SK-N-SH treated with all-trans-retinoic acid at 6 μM for 48 hours (cell line): ENCODE results near the gene RMND5B.

ENCODE experiments used
- ATAC-seq: fragments of 200-7000 bp; cut with Tn5 transposase; 3 replicates; pipeline ENCODE4 v1.9.1; 2020; ENCODE audit warnings: mild to moderate bottlenecking, moderate library complexity
- ARNTL ChIP-seq: fragments of 450-650 bp; formaldehyde crosslinking; IDR thresholded peaks from 2 replicates; pipeline ENCODE4 v1.5.0; 2020; ENCODE audit warnings: low read depth, mild to moderate bottlenecking, moderate library complexity, borderline replicate concordance
- CREB5 ChIP-seq: fragments of 250-450 bp; sonication (Bioruptor Pico); IDR thresholded peaks from 2 replicates; pipeline ENCODE4 v1.5.1; 2020; ENCODE audit warnings: low read depth, mild to moderate bottlenecking, moderate library complexity
- CSDC2 ChIP-seq: fragments of 250-450 bp; sonication (Bioruptor Pico); IDR thresholded peaks from 2 replicates; pipeline ENCODE4 v1.5.0; 2020; ENCODE audit warnings: mild to moderate bottlenecking, moderate library complexity
- CSRNP3 ChIP-seq: fragments of 250-450 bp; sonication (Bioruptor Pico); IDR thresholded peaks from 2 replicates; pipeline ENCODE4 v1.5.1; 2021; ENCODE audit warnings: mild to moderate bottlenecking, moderate library complexity
- GLIS3 ChIP-seq: fragments of 250-450 bp; sonication (Bioruptor Pico); IDR thresholded peaks from 2 replicates; pipeline ENCODE4 v1.5.0; 2020; ENCODE audit warnings: mild to moderate bottlenecking, moderate library complexity
- ISL1 ChIP-seq: fragments of 250-450 bp; sonication (Bioruptor Pico); IDR thresholded peaks from 2 replicates; pipeline ENCODE4 v2.1.2; 2022; ENCODE audit warnings: mild to moderate bottlenecking, moderate library complexity
- OSR1 ChIP-seq: fragments of 250-450 bp; sonication (Bioruptor Pico); IDR thresholded peaks from 2 replicates; pipeline ENCODE4 v1.8.0; 2022; ENCODE audit warnings: moderate library complexity, mild to moderate bottlenecking, inconsistent platforms
- PPARA ChIP-seq: fragments of 250-450 bp; sonication (Bioruptor Pico); IDR thresholded peaks from 2 replicates; pipeline ENCODE4 v1.5.0; 2020; ENCODE audit warnings: mild to moderate bottlenecking, borderline replicate concordance
- RARB ChIP-seq: fragments of 250-450 bp; sonication (Bioruptor Pico); IDR thresholded peaks from 2 replicates; pipeline ENCODE4 v1.8.0; 2021; ENCODE audit warnings: mild to moderate bottlenecking, moderate library complexity
- SNAI2 ChIP-seq: fragments of 250-450 bp; sonication (Bioruptor Pico); IDR thresholded peaks from 2 replicates; pipeline ENCODE4 v1.5.0; 2020; ENCODE audit warnings: mild to moderate bottlenecking, moderate library complexity
- TCF4 ChIP-seq: fragments of 250-450 bp; sonication (Bioruptor Pico); IDR thresholded peaks from 2 replicates; pipeline ENCODE4 v1.8.0; 2021; ENCODE audit warnings: mild to moderate bottlenecking, moderate library complexity, borderline replicate concordance
- ZC3H10 ChIP-seq: fragments of 250-450 bp; sonication (Bioruptor Pico); IDR thresholded peaks from 2 replicates; pipeline ENCODE4 v1.5.1; 2021; ENCODE audit warnings: mild to moderate bottlenecking, moderate library complexity
- ZFP3 ChIP-seq: fragments of 250-450 bp; sonication (Bioruptor Pico); IDR thresholded peaks from 2 replicates; pipeline ENCODE4 v1.5.0; 2020; ENCODE audit warnings: mild to moderate bottlenecking, moderate library complexity
- ZFP30 ChIP-seq: fragments of 450-650 bp; formaldehyde crosslinking; IDR thresholded peaks from 2 replicates; pipeline ENCODE4 v1.5.0; 2022; ENCODE audit warnings: mild to moderate bottlenecking, moderate library complexity
- ZNF70 ChIP-seq: fragments of 450-650 bp; formaldehyde crosslinking; IDR thresholded peaks from 2 replicates; pipeline ENCODE4 v1.5.0; 2020; ENCODE audit warnings: mild to moderate bottlenecking, moderate library complexity
- ZNF8 ChIP-seq: fragments of 450-650 bp; formaldehyde crosslinking; IDR thresholded peaks from 2 replicates; pipeline ENCODE4 v1.5.0; 2020; ENCODE audit warnings: mild to moderate bottlenecking, moderate library complexity
- TF ChIP-seq, protein P1 (sequence below): fragments of 250-450 bp; sonication (Bioruptor Pico); IDR thresholded peaks from 2 replicates; pipeline ENCODE4 v1.8.0; 2021; ENCODE audit warnings: low read depth, mild to moderate bottlenecking, moderate library complexity, borderline replicate concordance
- TF ChIP-seq, protein P2 (sequence below): fragments of 250-450 bp; sonication (Bioruptor Pico); IDR thresholded peaks from 2 replicates; pipeline ENCODE4 v1.5.0; 2020; ENCODE audit warnings: mild to moderate bottlenecking, moderate library complexity

The RMND5B gene

DNA sequence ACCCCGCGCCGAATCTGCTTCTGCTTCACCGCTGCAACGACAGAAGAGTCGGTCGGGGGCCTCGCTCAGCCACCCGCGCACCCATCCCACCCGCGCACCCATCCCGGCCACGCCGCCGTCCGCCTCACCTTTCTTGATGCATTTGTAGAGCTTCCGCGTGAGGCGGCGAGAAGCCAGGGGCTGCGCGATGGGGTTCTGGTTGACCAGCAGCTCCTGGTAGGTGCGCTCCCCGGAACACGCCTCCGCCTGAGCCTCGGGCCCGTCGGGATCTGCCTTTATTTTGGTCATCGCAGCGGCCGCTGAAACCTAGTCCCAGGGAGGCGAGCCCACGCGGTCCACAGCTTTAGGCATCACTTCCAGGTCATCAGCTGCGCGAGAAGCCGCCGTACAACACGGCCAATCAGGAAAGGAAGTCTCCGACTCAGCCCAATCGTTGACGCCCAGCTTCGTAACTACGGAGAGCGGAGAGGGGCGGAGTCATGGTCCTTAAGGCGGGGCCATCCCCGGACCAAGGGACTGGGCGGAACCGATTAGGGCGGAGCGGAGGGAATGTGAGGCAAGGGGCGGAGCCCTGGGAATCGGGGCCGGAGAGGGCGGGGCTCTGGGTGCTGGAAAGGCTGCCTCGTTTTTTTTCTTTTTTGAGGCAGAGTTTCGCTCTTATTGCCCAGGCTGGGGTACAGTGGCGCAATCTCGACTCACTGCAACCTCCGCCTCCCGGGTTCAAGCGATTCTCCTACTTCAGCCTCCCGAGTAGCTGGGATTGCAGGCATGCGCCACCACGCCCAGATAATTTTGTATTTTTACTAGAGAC, 22.9 kb downstream of the RMND5B start, which contains the start of gene NHP2:
Gene NHP2, minus strand, starts transcription at position 356 of the 811 bp plus-strand sequence. Its CDS starts 68 bp downstream, at position 288.
- peak; percentile 97 for ATAC-seq
- TF ChIP-seq, protein P1, sequence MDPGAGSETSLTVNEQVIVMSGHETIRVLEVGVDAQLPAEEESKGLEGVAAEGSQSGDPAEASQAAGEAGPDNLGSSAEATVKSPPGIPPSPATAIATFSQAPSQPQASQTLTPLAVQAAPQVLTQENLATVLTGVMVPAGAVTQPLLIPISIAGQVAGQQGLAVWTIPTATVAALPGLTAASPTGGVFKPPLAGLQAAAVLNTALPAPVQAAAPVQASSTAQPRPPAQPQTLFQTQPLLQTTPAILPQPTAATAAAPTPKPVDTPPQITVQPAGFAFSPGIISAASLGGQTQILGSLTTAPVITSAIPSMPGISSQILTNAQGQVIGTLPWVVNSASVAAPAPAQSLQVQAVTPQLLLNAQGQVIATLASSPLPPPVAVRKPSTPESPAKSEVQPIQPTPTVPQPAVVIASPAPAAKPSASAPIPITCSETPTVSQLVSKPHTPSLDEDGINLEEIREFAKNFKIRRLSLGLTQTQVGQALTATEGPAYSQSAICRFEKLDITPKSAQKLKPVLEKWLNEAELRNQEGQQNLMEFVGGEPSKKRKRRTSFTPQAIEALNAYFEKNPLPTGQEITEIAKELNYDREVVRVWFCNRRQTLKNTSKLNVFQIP (CRISPR knock-in tag), result 0 out of 2 replicates have a peak, but pooled peaks have one; percentile 9
- no peak for TF ChIP-seq ZNF8 (CRISPR knock-in tag)
- TF ChIP-seq CREB5 (CRISPR knock-in tag), result no peak

DNA sequence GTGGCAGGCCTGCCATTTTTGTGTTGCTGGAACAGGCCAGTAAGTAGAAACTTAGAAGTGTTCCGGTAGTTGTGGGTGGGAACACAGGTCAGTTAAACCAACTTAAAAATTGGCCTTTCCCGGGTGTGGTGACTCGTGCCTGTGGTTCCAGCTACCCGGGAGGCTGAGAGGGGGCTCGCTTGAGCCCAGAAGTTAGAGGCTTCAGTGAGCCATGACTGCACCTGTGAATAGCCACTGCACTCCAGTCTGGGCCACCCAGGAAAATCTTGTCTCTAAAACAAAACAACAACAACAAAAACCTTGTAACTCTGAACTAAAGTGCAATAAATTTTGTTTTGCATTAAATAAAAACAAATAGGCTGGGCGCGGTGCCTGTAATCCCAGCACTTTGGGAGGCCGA, 24.3 kb downstream of the RMND5B start:
- ATAC-seq, result no peak
- TF ChIP-seq RARB (CRISPR knock-in tag) (no peak), CSDC2 (CRISPR knock-in tag) (no peak), PPARA (no peak), ZC3H10 (no peak), GLIS3 (CRISPR knock-in tag) (no peak), TCF4 (no peak), CSRNP3 (no peak), ZFP30 (CRISPR knock-in tag) (no peak), CREB5 (CRISPR knock-in tag) (no peak)
- TF ChIP-seq, protein P1 (CRISPR knock-in tag), result no peak

DNA sequence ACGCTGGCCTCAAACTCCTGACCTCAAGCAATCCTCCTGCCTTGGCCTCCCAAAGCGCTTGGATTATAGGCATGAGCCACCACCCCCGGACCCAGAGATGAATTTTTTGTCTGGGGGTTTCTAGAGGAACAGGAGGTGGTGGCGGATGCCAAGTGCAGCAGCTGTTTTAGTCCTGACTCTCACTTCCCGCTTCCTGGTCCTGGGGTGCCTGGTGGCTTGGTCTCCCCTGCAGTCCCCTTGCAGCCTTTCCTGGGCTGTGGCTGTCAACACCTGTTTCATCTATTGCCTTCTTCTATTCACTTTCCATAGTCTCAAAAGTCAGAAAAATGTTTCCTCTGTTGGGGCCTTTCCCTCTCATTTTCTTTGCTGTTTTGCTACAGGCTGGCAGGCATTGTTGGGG, 29.4 kb downstream of the RMND5B start:
- no peak for TF ChIP-seq ZFP3 (CRISPR knock-in tag)
- no peak for TF ChIP-seq ARNTL (CRISPR knock-in tag)
- no peak for TF ChIP-seq CREB5 (CRISPR knock-in tag)
- no peak for TF ChIP-seq PPARA
- TF ChIP-seq RARB (CRISPR knock-in tag), result no peak
- no peak for TF ChIP-seq SNAI2 (CRISPR knock-in tag)
- TF ChIP-seq CSRNP3, result no peak
- no peak for TF ChIP-seq OSR1
- TF ChIP-seq TCF4, result no peak
- no peak for TF ChIP-seq ZNF70 (CRISPR knock-in tag)
- no peak for TF ChIP-seq ZNF8 (CRISPR knock-in tag)
- ATAC-seq, result no peak

GRCh38 chr5:178162481-178162880, 31.7 kb downstream of the RMND5B start:
- ATAC-seq, result no peak
- TF ChIP-seq ZC3H10, result no peak
- no peak for TF ChIP-seq ZNF8 (CRISPR knock-in tag)
- no peak for TF ChIP-seq ISL1
- TF ChIP-seq, protein P1 (CRISPR knock-in tag), result no peak
- no peak for TF ChIP-seq RARB (CRISPR knock-in tag)
- TF ChIP-seq CSDC2 (CRISPR knock-in tag), result no peak
- no peak for TF ChIP-seq SNAI2 (CRISPR knock-in tag)
- no peak for TF ChIP-seq OSR1
- TF ChIP-seq PPARA, result no peak
- TF ChIP-seq ZFP3 (CRISPR knock-in tag), result no peak
- TF ChIP-seq, protein P2, sequence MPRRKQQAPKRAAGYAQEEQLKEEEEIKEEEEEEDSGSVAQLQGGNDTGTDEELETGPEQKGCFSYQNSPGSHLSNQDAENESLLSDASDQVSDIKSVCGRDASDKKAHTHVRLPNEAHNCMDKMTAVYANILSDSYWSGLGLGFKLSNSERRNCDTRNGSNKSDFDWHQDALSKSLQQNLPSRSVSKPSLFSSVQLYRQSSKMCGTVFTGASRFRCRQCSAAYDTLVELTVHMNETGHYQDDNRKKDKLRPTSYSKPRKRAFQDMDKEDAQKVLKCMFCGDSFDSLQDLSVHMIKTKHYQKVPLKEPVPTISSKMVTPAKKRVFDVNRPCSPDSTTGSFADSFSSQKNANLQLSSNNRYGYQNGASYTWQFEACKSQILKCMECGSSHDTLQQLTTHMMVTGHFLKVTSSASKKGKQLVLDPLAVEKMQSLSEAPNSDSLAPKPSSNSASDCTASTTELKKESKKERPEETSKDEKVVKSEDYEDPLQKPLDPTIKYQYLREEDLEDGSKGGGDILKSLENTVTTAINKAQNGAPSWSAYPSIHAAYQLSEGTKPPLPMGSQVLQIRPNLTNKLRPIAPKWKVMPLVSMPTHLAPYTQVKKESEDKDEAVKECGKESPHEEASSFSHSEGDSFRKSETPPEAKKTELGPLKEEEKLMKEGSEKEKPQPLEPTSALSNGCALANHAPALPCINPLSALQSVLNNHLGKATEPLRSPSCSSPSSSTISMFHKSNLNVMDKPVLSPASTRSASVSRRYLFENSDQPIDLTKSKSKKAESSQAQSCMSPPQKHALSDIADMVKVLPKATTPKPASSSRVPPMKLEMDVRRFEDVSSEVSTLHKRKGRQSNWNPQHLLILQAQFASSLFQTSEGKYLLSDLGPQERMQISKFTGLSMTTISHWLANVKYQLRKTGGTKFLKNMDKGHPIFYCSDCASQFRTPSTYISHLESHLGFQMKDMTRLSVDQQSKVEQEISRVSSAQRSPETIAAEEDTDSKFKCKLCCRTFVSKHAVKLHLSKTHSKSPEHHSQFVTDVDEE, result no peak
